ENCODE results near the gene SLC28A1.
"Not testable (repeated sequence)": the region's sequence is repeated elsewhere in the genome, so short reads cannot be mapped to it uniquely, and the experiment has no call there.

SLC28A1 gene

DNA sequence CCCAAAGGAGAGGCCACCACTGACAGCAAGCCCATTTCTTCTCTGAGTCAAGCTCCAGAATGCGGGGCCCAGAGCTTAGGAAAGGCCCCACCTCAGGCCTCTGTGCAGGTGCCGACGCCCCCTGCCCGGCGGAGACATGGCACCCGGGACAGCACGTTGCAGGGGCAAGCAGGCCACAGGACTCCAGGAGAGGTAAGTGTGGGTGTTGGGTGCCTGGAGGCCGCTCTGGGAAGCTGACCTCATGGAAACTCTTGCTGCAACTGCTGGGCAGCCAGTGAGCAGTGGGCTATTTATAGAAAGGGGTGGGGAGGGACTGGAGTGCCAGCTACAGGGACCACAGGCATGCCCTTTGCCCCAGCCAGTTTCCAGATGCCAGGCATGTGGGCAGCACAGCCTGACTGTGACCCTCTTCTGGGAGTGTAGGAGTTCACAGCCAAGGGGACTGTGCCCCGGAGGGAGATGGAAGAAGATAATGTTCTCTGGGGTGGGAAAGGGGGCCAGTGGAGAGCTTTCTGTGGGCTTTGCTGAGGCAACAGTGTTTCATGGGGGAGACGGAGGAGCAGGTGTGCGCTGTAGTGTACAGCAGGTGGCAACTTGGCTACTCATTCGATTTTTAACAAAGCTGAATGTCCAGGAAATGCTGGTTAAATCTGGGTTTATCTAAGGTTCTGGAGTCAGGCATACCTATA lies 43.6 kb upstream of the SLC28A1 start:
- no peak overlapping the region for H3K4me3 ChIP-seq (ENCODE audit: control insufficient read depth, low read depth, low read length)
- TF ChIP-seq, protein P1, sequence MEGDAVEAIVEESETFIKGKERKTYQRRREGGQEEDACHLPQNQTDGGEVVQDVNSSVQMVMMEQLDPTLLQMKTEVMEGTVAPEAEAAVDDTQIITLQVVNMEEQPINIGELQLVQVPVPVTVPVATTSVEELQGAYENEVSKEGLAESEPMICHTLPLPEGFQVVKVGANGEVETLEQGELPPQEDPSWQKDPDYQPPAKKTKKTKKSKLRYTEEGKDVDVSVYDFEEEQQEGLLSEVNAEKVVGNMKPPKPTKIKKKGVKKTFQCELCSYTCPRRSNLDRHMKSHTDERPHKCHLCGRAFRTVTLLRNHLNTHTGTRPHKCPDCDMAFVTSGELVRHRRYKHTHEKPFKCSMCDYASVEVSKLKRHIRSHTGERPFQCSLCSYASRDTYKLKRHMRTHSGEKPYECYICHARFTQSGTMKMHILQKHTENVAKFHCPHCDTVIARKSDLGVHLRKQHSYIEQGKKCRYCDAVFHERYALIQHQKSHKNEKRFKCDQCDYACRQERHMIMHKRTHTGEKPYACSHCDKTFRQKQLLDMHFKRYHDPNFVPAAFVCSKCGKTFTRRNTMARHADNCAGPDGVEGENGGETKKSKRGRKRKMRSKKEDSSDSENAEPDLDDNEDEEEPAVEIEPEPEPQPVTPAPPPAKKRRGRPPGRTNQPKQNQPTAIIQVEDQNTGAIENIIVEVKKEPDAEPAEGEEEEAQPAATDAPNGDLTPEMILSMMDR (IDR thresholded peaks at IDR 0.05; ENCODE audit: control insufficient read depth, insufficient read depth, low read depth, low read length, missing control alignments): no peak
- DNase-seq (ENCODE audit: low read depth): peak; percentile 49

DNA sequence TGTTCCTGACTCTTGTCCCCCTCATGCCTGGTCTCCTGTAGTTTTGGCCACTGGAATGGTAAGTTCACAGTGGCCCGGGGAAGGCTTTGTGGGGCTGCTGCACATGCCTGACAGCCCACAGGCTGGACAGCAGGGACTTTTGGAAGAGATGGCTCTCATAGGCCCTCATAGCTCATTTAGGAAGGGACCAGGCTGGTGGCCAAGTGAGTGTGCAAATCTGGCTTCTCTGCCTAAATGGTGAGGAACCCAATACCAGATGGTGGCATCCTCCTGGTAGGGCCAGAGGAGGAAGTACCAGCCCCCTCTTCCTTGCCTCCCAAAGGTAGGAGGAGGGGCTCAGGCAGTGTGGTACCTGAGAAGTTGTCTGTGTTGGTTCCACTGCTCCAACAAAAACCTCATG lies 41.7 kb upstream of the SLC28A1 start:
- DNase-seq (ENCODE audit: low read depth): no peak
- H3K4me3 ChIP-seq (ENCODE audit: control insufficient read depth, low read depth, low read length): no peak overlapping the region
- TF ChIP-seq, protein P1 (IDR thresholded peaks at IDR 0.05; ENCODE audit: control insufficient read depth, insufficient read depth, low read depth, low read length, missing control alignments): no peak

DNA sequence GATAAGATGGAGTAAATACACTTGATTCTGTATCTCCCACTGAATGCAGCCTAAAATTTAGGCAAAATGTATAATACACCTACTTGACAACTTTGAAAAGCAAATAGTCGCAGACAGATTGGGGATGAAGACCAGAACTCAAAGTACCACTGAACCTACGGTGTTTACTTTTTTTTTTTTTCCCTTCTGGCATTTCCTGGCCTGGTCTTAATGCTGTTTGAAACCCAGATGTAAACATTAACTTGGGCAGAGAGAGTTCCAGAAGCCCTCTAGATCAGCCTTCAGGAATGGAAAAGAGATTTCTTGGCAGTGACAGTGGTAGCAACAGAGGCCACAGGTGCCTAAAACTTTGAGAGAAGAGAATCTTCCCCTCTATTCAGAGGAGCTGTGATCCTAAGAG lies 39.5 kb upstream of the SLC28A1 start:
- DNase-seq (ENCODE audit: low read depth): no peak
- no peak overlapping the region for H3K4me3 ChIP-seq (ENCODE audit: control insufficient read depth, low read depth, low read length)
- TF ChIP-seq, protein P1 (IDR thresholded peaks at IDR 0.05; ENCODE audit: control insufficient read depth, insufficient read depth, low read depth, low read length, missing control alignments): no peak

DNA sequence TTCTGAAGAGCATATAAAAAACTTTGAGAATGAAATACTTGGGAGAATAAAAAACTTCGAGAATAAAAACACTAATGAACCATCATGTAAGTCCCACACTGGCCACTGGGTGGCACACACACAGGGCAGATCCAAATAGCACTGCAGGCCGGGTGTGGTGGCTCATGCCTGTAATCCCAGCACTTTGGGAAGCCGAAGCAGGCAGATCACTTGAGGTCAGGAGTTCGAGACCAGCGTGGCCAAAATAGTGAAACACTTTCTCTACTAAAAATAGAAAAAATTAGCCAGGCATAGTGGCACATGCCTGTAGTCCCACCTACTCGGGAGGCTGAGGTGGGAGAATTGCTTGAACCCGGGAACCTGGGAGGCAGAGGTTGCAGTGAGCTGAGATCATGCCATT lies 38.8 kb upstream of the SLC28A1 start:
- peak; percentile 25 for DNase-seq (ENCODE audit: low read depth)
- TF ChIP-seq, protein P1 (IDR thresholded peaks at IDR 0.05; ENCODE audit: control insufficient read depth, insufficient read depth, low read depth, low read length, missing control alignments): peak; percentile 61
- not testable (repeated sequence) for H3K4me3 ChIP-seq (ENCODE audit: control insufficient read depth, low read depth, low read length)

DNA sequence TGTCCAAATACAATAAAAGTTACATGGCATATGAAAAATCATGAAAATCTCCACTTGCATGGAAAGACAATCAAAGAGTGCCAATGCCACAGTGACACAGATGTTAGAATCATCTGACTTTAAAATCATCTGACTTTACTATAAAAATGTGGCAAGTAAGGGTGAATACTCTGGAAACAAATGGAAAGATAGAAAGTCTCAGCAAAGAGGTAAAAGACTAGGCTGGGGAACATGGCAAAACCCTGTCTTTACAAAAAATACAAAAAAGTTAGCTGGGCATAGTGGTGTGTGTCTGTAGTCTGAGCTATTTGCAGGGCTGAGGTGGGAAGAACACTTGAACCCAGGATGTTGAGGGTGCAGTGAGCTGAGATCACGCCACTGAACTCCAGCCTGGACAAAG lies 38.2 kb upstream of the SLC28A1 start:
- no peak for DNase-seq (ENCODE audit: low read depth)
- no peak overlapping the region for H3K4me3 ChIP-seq (ENCODE audit: control insufficient read depth, low read depth, low read length)
- TF ChIP-seq, protein P1 (IDR thresholded peaks at IDR 0.05; ENCODE audit: control insufficient read depth, insufficient read depth, low read depth, low read length, missing control alignments): no peak

DNA sequence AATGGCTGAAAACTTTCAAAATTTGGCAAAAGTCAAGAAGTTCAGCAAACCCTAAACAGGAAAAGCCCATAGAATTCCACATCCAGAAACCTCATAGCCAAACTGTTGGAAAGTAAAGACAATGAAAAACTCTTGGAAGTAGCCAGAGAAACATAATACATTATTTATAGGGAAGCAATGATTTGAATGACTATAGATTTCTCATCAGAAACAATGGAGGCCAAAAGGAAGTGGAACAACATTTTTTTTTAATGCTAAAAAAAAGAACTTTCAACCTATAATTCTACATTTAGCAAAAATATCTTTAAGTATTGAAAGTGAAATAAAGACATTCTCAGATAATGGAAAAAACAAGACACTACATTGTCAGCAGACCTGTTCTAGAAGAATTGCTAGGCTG lies 37.1 kb upstream of the SLC28A1 start:
- DNase-seq (ENCODE audit: low read depth): no peak
- H3K4me3 ChIP-seq (ENCODE audit: control insufficient read depth, low read depth, low read length): no peak overlapping the region
- TF ChIP-seq, protein P1 (IDR thresholded peaks at IDR 0.05; ENCODE audit: control insufficient read depth, insufficient read depth, low read depth, low read length, missing control alignments): no peak

Data from AG09309 (cell line).